Breast epithelium (tissue), 3 donors: ENCODE results near the gene PIRT.

ENCODE experiments used
- POLR2A ChIP-seq: fragments of 450-650 bp; IDR thresholded peaks from one replicate; pipeline ENCODE4 v1.6.1; 2016; ENCODE audit warnings: antibody characterized with exemption, mild to moderate bottlenecking, moderate library complexity
- TF ChIP-seq, protein P1 (sequence below), 3 donors: fragments of 450-650 bp; IDR thresholded peaks; one replicate each; pipeline ENCODE4 v1.5.1; 2016 to 2017; ENCODE audit warnings: antibody characterized with exemption in 3 of 3, mild to moderate bottlenecking in 3 of 3, moderate library complexity in 3 of 3

DNA sequence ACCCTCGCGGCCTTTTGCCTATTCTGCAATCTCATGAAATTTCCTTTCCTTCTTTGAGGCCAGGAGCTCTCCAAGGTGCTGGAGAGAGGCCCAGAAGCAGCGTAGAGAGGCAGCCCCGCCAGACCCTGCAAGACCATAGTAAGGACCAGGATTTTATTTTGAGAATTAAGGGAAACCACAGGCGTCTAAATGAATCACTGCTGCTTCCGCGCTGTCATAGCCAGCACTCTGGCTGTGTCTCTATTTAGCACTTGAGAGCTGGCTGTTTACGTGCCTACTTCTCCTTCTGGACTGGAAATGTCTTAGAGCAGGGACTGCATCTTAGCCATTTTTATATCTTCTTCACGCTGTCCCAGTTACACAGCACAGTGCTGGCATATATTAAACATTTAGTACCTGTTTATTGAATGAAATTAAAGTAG lies 37.6 kb upstream of the PIRT start:
- TF ChIP-seq, protein P1, sequence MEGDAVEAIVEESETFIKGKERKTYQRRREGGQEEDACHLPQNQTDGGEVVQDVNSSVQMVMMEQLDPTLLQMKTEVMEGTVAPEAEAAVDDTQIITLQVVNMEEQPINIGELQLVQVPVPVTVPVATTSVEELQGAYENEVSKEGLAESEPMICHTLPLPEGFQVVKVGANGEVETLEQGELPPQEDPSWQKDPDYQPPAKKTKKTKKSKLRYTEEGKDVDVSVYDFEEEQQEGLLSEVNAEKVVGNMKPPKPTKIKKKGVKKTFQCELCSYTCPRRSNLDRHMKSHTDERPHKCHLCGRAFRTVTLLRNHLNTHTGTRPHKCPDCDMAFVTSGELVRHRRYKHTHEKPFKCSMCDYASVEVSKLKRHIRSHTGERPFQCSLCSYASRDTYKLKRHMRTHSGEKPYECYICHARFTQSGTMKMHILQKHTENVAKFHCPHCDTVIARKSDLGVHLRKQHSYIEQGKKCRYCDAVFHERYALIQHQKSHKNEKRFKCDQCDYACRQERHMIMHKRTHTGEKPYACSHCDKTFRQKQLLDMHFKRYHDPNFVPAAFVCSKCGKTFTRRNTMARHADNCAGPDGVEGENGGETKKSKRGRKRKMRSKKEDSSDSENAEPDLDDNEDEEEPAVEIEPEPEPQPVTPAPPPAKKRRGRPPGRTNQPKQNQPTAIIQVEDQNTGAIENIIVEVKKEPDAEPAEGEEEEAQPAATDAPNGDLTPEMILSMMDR (IDR thresholded peaks at IDR 0.05), result no peak
- TF ChIP-seq POLR2A, result no peak
